Left ventricle myocardium inferior (tissue), 1 donor: ENCODE data around the gene RNPEPL1. TPM values are rescaled to one million over a fixed set of nuclear protein-coding genes. Genes with fewer than 3 reads are reported as not detected.

ENCODE experiments used
- DNase-seq: peaks from one replicate; pipeline ENCODE4 v3.0.0-alpha.2; 2020
- H3K27ac ChIP-seq: fragments of 200-600 bp; replicated peaks from 2 replicates; pipeline ENCODE4 v1.8.0; 2021
- H3K27me3 ChIP-seq: fragments of 200-600 bp; 2 replicates; pipeline ENCODE4 v1.8.0; 2021; ENCODE audit warnings: low read depth
- H3K36me3 ChIP-seq: fragments of 200-600 bp; 2 replicates; pipeline ENCODE4 v1.8.0; 2021
- H3K4me1 ChIP-seq: fragments of 200-600 bp; 2 replicates; pipeline ENCODE4 v1.8.0; 2021
- H3K4me3 ChIP-seq: fragments of 200-600 bp; 2 replicates; pipeline ENCODE4 v1.8.0; 2021; ENCODE audit warnings: mild to moderate bottlenecking, moderate library complexity
- H3K9me3 ChIP-seq: fragments of 200-600 bp; replicated peaks from 2 replicates; pipeline ENCODE4 v1.8.0; 2021
- CTCF ChIP-seq: fragments of 200-600 bp; IDR thresholded peaks from 2 replicates; pipeline ENCODE4 v1.8.0; 2021; ENCODE audit warnings: antibody characterized with exemption, mild to moderate bottlenecking, borderline replicate concordance
- intact Hi-C: fragments of 100-400 bp; cut with micrococcal nuclease; formaldehyde crosslinking; loops from one replicate; pipeline ENCODE4 v1.11.0; 2022
- total RNA-seq: library from RNA; stranded (reverse); fragmentation: NEBNext Ultra II Directional; extraction: Animal tissue kit (Norgen Biotek cat#: 25700); gene quantifications from one replicate; pipeline ENCODE4 v1.2.1, GENCODE V29; 2021
- donor health status: DM: no; HTN: yes; CAD: no; lungs with severe emphysema.

The RNPEPL1 gene
- total RNA-seq, 1 donor from 2014 or later: 80.1 TPM

- intact Hi-C loops: no loop called here
- peaks cover 37% of the 10 kb centered on the region for H3K36me3 ChIP-seq
Measured at GRCh38 chr2:240579771-240580614, 11.7 kb downstream of the RNPEPL1 start.

GRCh38 chr2:240581811-240582210 lies 13.5 kb downstream of the RNPEPL1 start:
- Histone ChIP-seq H3K9me3 (peaks cover 8% of the 10 kb centered on the region), H3K27me3 (no peaks in the 10 kb centered on the region), H3K36me3 (peaks cover 19% of the 10 kb centered on the region), H3K4me3 (no peak overlapping the region), H3K4me1 (peaks cover 59% of the 10 kb centered on the region), H3K27ac (no peak overlapping the region)
- DNase-seq: no peak
- intact Hi-C loops: no loop called here
- no peak for TF ChIP-seq CTCF

More at GRCh38 chr2:240579771-240580614, 11.7 kb downstream of the RNPEPL1 start:
- no peak for DNase-seq
- Histone ChIP-seq H3K27me3 (no peaks in the 10 kb centered on the region), H3K4me3 (no peak overlapping the region), H3K4me1 (peaks cover 46% of the 10 kb centered on the region), H3K9me3 (peaks cover 8% of the 10 kb centered on the region), H3K27ac (peak overlapping the region; percentile 84)
- TF ChIP-seq CTCF: no peak

GRCh38 chr2:240582781-240583180 lies 14.5 kb downstream of the RNPEPL1 start:
- Histone ChIP-seq H3K36me3 (peaks cover 9% of the 10 kb centered on the region), H3K4me3 (no peak overlapping the region), H3K9me3 (peaks cover 8% of the 10 kb centered on the region), H3K27ac (no peak overlapping the region), H3K27me3 (no peaks in the 10 kb centered on the region), H3K4me1 (peaks cover 68% of the 10 kb centered on the region)
- no peak for TF ChIP-seq CTCF
- DNase-seq: no peak
- intact Hi-C loops: no loop called here

GRCh38 chr2:240583774-240584173 lies 15.5 kb downstream of the RNPEPL1 start:
- no peak overlapping the region for H3K4me3 ChIP-seq
- H3K9me3 ChIP-seq: peaks cover 8% of the 10 kb centered on the region
- H3K27ac ChIP-seq: no peak overlapping the region
- TF ChIP-seq CTCF: no peak
- peaks cover 68% of the 10 kb centered on the region for H3K4me1 ChIP-seq
- intact Hi-C loops: no loop called here
- no peaks in the 10 kb centered on the region for H3K27me3 ChIP-seq
- DNase-seq: peak; percentile 3
- peaks cover 5% of the 10 kb centered on the region for H3K36me3 ChIP-seq

- peaks cover 9% of the 10 kb centered on the region for H3K36me3 ChIP-seq
- no peak for TF ChIP-seq CTCF
- peaks cover 68% of the 10 kb centered on the region for H3K4me1 ChIP-seq
- peaks cover 8% of the 10 kb centered on the region for H3K9me3 ChIP-seq
- H3K27me3 ChIP-seq: no peaks in the 10 kb centered on the region
- peak; percentile 7 for DNase-seq
- intact Hi-C loops: no loop called here
- peak overlapping the region; percentile 98 for H3K4me3 ChIP-seq
- H3K27ac ChIP-seq: no peak overlapping the region
Measured at GRCh38 chr2:240584486-240585031, 16.3 kb downstream of the RNPEPL1 start.
